Measurements from ENCODE around the gene NMUR2.

The NMUR2 gene

GRCh38 chr5:152412129-152412528, 7.0 kb upstream of the NMUR2 start:
- Histone ChIP-seq H4K20me1 (ENCODE audit: insufficient read depth) (no peaks in the 10 kb centered on the region), H3K27ac (no peak overlapping the region), H3K4me2 (no peak overlapping the region), H3K36me3 (ENCODE audit: insufficient read depth) (no peaks in the 10 kb centered on the region), H3K79me2 (ENCODE audit: insufficient read depth, low read depth) (no peaks in the 10 kb centered on the region), H3K27me3 (ENCODE audit: insufficient read depth, low read depth) (no peaks in the 10 kb centered on the region), H2AFZ (ENCODE audit: low read depth) (no peak overlapping the region), H3K4me1 (ENCODE audit: low read depth, poor library complexity, severe bottlenecking) (no peaks in the 10 kb centered on the region), H3K4me3 (IDR thresholded peaks at IDR 0.05; ENCODE audit: insufficient read depth, low read depth, low read length) (no peak overlapping the region), H3K9ac (no peak overlapping the region)
- TF ChIP-seq, protein P1, sequence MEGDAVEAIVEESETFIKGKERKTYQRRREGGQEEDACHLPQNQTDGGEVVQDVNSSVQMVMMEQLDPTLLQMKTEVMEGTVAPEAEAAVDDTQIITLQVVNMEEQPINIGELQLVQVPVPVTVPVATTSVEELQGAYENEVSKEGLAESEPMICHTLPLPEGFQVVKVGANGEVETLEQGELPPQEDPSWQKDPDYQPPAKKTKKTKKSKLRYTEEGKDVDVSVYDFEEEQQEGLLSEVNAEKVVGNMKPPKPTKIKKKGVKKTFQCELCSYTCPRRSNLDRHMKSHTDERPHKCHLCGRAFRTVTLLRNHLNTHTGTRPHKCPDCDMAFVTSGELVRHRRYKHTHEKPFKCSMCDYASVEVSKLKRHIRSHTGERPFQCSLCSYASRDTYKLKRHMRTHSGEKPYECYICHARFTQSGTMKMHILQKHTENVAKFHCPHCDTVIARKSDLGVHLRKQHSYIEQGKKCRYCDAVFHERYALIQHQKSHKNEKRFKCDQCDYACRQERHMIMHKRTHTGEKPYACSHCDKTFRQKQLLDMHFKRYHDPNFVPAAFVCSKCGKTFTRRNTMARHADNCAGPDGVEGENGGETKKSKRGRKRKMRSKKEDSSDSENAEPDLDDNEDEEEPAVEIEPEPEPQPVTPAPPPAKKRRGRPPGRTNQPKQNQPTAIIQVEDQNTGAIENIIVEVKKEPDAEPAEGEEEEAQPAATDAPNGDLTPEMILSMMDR (conservative IDR thresholded peaks at IDR 0.05; ENCODE audit: low read depth, low read length), result no peak

- no peak overlapping the region for H3K27ac ChIP-seq
- H2AFZ ChIP-seq (ENCODE audit: low read depth), result no peak overlapping the region
- no peaks in the 10 kb centered on the region for H3K36me3 ChIP-seq (ENCODE audit: insufficient read depth)
- H3K79me2 ChIP-seq (ENCODE audit: insufficient read depth, low read depth), result no peaks in the 10 kb centered on the region
- no peaks in the 10 kb centered on the region for H3K27me3 ChIP-seq (ENCODE audit: insufficient read depth, low read depth)
- no peak overlapping the region for H3K4me2 ChIP-seq
- no peaks in the 10 kb centered on the region for H4K20me1 ChIP-seq (ENCODE audit: insufficient read depth)
- no peak overlapping the region for H3K9ac ChIP-seq
- no peak overlapping the region for H3K4me3 ChIP-seq (IDR thresholded peaks at IDR 0.05; ENCODE audit: insufficient read depth, low read depth, low read length)
- TF ChIP-seq, protein P1 (conservative IDR thresholded peaks at IDR 0.05; ENCODE audit: low read depth, low read length), result no peak
- H3K4me1 ChIP-seq (ENCODE audit: low read depth, poor library complexity, severe bottlenecking), result no peaks in the 10 kb centered on the region
These were observed 1.0 kb upstream of the NMUR2 start for GRCh38 chr5:152406082-152406481.

DNA sequence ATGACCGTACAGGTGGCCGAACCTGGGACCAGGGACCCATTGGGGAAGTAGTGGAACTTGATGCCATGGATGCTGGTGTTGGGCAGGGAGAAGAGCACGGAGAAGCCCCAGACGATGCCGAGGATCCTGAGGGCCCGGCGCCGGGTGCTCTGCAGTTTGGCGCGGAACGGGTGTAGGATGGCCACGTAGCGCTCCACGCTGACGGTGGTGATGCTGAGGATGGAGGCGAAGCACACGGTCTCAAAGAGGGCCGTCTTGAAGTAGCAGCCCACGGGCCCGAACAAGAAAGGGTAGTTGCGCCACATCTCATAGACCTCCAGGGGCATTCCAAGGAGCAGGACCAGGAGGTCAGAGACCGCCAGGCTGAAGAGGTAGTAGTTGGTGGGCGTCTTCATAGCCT, 585 bp downstream of the NMUR2 start:
- Histone ChIP-seq H3K27ac (no peak overlapping the region), H3K79me2 (ENCODE audit: insufficient read depth, low read depth) (no peaks in the 10 kb centered on the region), H3K36me3 (ENCODE audit: insufficient read depth) (no peaks in the 10 kb centered on the region), H2AFZ (ENCODE audit: low read depth) (no peak overlapping the region), H3K4me1 (ENCODE audit: low read depth, poor library complexity, severe bottlenecking) (no peaks in the 10 kb centered on the region), H3K9ac (no peak overlapping the region), H3K4me2 (no peak overlapping the region), H3K27me3 (ENCODE audit: insufficient read depth, low read depth) (no peaks in the 10 kb centered on the region), H3K4me3 (IDR thresholded peaks at IDR 0.05; ENCODE audit: insufficient read depth, low read depth, low read length) (no peak overlapping the region), H4K20me1 (ENCODE audit: insufficient read depth) (no peaks in the 10 kb centered on the region)
- TF ChIP-seq, protein P1 (conservative IDR thresholded peaks at IDR 0.05; ENCODE audit: low read depth, low read length), result no peak

GRCh38 chr5:152403046-152403445, 2.0 kb downstream of the NMUR2 start:
- no peak overlapping the region for H3K4me3 ChIP-seq (IDR thresholded peaks at IDR 0.05; ENCODE audit: insufficient read depth, low read depth, low read length)
- H3K79me2 ChIP-seq (ENCODE audit: insufficient read depth, low read depth), result no peaks in the 10 kb centered on the region
- no peak overlapping the region for H2AFZ ChIP-seq (ENCODE audit: low read depth)
- no peaks in the 10 kb centered on the region for H3K4me1 ChIP-seq (ENCODE audit: low read depth, poor library complexity, severe bottlenecking)
- H3K27me3 ChIP-seq (ENCODE audit: insufficient read depth, low read depth), result no peaks in the 10 kb centered on the region
- no peak overlapping the region for H3K4me2 ChIP-seq
- no peak overlapping the region for H3K27ac ChIP-seq
- TF ChIP-seq, protein P1 (conservative IDR thresholded peaks at IDR 0.05; ENCODE audit: low read depth, low read length), result no peak
- no peaks in the 10 kb centered on the region for H3K36me3 ChIP-seq (ENCODE audit: insufficient read depth)
- no peak overlapping the region for H3K9ac ChIP-seq
- H4K20me1 ChIP-seq (ENCODE audit: insufficient read depth), result no peaks in the 10 kb centered on the region
